PC-3 (cell line): ENCODE measurements around the gene ZBTB45.

Source experiments
- CTCF ChIP-seq: fragments of 300-600 bp; sonication (generic); conservative IDR thresholded peaks from 2 replicates; pipeline ENCODE4 v1.5.1; 2017; ENCODE audit warnings: antibody characterized with exemption, low read depth, mild to moderate bottlenecking, low read length
- EZH2phosphoT487 ChIP-seq: fragments of 300-600 bp; sonication (generic); IDR thresholded peaks from 2 replicates; pipeline ENCODE4 v1.6.1; 2018; ENCODE audit warnings: mild to moderate bottlenecking, antibody characterized with exemption, low read length, borderline replicate concordance

GRCh38 chr19:58513213-58513693 is 6.4 kb downstream of the ZBTB45 start:
- TF ChIP-seq CTCF (no peak), EZH2phosphoT487 (no peak)
